BJ (cell line): ENCODE results near the gene PRR35. TPM values are rescaled to one million over a fixed set of nuclear protein-coding genes. Genes with fewer than 3 reads are reported as not detected.

Experiments used
- CTCF ChIA-PET: fragments of 350-600 bp; formaldehyde crosslinking; extraction: SDS; loops from one replicate; lab custom pipeline; 2021; ENCODE audit warnings: antibody characterized with exemption, inconsistent platforms; lab: Yijun Ruan, JAX
- POLR2A ChIA-PET: fragments of 300-600 bp; sonication (Branson Sonifier 250); formaldehyde crosslinking; extraction: SDS; loops from one replicate; lab custom pipeline; 2021; ENCODE audit warnings: antibody characterized with exemption; lab: Charles Lee
- DNase-seq: peaks from one replicate; pipeline ENCODE4 v3.0.0-alpha.2; 2011; ENCODE audit warnings: low read depth
- H3K27me3 ChIP-seq: 2 replicates; pipeline ENCODE4 v1.6.0; 2011; ENCODE audit warnings: low read length; ENCODE audit not compliant: control insufficient read depth, insufficient read depth
- H3K36me3 ChIP-seq: 2 replicates; pipeline ENCODE4 v1.5.1; 2011; ENCODE audit warnings: low read length; ENCODE audit not compliant: control insufficient read depth, insufficient read depth
- H3K4me3 ChIP-seq: 2 replicates; pipeline ENCODE4 v1.5.1; 2011; ENCODE audit warnings: low read depth, mild to moderate bottlenecking, control low read depth, low read length
- polyA plus RNA-seq: library from polyadenylated mRNA; depleted of rRNA; stranded (reverse); fragments of >200 nt; gene quantifications from 2 replicates; pipeline ENCODE4 v1.2.3, GENCODE V29; 2011
- TF ChIP-seq, protein P1 (sequence below): IDR thresholded peaks from 2 replicates; pipeline ENCODE4 v1.5.1; 2011; ENCODE audit warnings: low read depth, mild to moderate bottlenecking, control low read depth, inconsistent platforms, low read length, moderate library complexity; ENCODE audit not compliant: insufficient read depth

Gene PRR35
- polyA plus RNA-seq, 1 experiment, result not detected

DNA sequence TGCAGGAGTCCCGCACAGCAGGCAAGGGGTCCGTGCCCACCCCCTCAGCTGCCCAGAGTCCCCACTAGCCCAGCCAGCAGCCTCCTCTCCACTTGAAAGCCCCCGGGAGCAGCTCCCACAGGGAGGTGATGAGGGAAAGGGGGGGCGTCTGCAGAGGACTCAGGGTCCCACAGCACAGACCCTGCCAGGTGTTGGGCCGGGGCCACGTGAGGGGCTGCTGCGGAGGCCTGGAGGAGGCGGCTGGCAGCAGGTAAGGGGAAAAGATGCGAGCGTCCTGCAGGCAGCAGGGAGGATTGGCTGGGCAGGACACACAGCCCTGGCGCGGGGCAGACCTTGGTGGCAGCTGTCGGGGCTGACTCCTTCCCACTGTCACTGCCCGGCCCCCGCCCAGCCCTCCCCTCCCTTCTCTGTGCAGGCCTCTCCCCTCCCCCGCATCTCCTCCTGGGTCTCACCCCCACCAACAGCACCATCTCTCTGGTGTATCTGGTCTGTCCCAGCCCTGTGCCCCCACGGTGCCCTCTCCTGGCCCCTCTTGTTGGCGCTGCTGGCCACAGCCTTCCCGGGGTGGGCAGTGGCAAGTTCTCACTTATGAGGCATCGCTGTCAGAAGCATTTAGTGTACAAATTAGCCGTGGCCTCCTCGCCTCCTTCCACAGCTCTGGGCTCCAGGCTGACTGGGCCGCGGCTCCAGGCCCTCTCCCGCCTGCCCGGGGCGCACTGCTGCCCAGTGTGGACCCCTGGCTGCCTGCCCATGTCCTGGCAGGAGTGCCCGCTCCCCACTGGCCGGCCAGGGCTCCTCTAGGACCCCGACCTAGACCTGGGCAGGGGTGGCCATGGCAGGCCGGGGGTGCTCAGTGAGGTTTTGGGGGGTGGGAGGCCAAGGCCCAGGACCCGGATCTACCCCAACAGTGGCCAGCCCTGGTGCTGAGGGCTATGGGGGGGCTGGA lies 4.4 kb upstream of the PRR35 start:
- peaks cover 5% of the 10 kb centered on the region for H3K27me3 ChIP-seq
- TF ChIP-seq, protein P1, sequence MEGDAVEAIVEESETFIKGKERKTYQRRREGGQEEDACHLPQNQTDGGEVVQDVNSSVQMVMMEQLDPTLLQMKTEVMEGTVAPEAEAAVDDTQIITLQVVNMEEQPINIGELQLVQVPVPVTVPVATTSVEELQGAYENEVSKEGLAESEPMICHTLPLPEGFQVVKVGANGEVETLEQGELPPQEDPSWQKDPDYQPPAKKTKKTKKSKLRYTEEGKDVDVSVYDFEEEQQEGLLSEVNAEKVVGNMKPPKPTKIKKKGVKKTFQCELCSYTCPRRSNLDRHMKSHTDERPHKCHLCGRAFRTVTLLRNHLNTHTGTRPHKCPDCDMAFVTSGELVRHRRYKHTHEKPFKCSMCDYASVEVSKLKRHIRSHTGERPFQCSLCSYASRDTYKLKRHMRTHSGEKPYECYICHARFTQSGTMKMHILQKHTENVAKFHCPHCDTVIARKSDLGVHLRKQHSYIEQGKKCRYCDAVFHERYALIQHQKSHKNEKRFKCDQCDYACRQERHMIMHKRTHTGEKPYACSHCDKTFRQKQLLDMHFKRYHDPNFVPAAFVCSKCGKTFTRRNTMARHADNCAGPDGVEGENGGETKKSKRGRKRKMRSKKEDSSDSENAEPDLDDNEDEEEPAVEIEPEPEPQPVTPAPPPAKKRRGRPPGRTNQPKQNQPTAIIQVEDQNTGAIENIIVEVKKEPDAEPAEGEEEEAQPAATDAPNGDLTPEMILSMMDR, result no peak
- POLR2A ChIA-PET, result no interaction called here
- H3K4me3 ChIP-seq, result no peak overlapping the region
- CTCF ChIA-PET, result interaction anchor here (0.7 to 1.2 kb wide), 2 partner anchors 12 to 13 kb away, joined by 3 read pairs; no protein-coding TSS in a partner anchor
- DNase-seq, result no peak
- H3K36me3 ChIP-seq, result peaks cover 9% of the 10 kb centered on the region

DNA sequence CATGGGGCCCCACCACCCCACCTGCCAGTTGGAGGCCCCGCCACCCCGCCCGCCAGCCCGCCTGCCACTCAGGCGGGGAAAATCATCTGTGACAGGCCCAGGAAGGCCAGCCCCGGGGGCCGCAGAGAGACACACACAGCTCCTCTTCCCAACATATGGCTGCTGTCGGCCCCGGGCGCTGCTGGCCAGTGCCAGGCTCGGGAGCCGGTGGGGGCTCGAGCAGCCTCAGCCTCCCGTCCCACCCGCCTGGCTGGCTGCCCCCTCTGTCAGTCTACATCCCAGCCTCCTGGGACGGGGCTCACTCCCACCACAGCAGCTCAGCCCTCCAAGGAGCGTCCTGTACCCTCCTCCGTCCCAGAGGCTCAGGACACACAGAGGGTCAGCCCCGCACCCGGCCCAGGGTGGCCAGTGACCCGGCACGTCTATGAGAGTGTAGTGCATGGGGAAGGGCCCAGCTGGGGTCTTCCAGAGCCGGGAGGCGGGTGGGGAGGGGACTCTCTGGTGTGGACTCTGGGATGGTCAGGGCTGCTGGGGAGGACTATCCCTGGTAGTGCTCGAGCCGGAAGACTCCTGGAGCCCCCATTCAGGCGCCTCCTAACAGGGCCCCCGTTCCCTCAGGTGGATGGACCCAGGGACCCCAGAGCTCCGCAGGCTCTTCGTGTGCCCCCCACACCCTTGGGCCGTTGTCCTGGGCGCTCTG lies 3.6 kb upstream of the PRR35 start:
- Histone ChIP-seq H3K27me3 (peaks cover 8% of the 10 kb centered on the region), H3K36me3 (peaks cover 7% of the 10 kb centered on the region), H3K4me3 (no peak overlapping the region)
- CTCF ChIA-PET, result interaction anchor here (1.2 kb wide), 1 partner anchor 12 kb away, joined by 3 read pairs; no protein-coding TSS in a partner anchor
- no peak for DNase-seq
- TF ChIP-seq, protein P1, result no peak
- POLR2A ChIA-PET, result no interaction called here

DNA sequence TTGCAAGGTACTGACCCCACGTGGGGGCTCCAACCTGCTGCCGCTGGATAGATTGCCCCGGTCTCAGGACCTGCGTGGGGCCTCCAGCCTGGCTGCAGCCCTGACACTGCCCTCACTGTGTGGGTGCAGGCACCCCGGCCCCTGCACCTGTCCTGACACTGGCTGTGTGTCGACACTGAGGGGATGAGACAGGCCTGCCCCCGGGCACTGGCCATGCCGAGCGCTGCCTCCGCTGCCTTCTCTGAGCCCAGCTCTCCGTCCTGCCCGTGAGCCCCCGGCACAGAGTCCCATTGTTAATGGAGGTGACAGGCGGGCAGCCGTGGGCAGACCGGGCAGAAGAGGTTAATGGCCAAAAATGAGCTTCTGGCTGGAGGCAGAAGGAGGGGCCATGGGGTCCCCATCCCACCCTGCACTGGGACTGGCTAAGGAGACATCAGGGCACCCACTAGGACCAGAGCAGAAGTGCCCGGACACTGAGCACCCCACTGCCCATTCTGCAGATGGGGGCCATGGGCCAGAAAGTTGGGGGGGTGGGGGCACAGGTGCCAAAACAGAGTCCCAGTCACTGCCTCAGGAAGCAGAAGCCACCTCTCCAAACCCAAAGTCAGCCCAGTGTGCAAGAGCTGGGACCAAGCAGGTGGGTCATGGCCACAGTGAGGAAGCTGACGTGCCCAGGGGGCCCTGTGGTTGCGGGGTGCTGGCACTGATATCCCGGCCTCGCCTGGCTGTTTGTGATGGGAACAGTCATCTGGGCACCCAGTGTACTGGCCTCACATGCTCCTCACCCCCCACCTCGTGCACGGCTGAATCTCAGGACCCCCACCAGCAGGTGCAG lies 2.5 kb upstream of the PRR35 start:
- ChIA-PET POLR2A (no interaction called here), CTCF (no interaction called here)
- no peak for DNase-seq
- Histone ChIP-seq H3K27me3 (peaks cover 13% of the 10 kb centered on the region), H3K36me3 (peaks cover 4% of the 10 kb centered on the region; the same call in 1 of the 2 replicates), H3K4me3 (no peak overlapping the region)
- TF ChIP-seq, protein P1, result no peak

DNA sequence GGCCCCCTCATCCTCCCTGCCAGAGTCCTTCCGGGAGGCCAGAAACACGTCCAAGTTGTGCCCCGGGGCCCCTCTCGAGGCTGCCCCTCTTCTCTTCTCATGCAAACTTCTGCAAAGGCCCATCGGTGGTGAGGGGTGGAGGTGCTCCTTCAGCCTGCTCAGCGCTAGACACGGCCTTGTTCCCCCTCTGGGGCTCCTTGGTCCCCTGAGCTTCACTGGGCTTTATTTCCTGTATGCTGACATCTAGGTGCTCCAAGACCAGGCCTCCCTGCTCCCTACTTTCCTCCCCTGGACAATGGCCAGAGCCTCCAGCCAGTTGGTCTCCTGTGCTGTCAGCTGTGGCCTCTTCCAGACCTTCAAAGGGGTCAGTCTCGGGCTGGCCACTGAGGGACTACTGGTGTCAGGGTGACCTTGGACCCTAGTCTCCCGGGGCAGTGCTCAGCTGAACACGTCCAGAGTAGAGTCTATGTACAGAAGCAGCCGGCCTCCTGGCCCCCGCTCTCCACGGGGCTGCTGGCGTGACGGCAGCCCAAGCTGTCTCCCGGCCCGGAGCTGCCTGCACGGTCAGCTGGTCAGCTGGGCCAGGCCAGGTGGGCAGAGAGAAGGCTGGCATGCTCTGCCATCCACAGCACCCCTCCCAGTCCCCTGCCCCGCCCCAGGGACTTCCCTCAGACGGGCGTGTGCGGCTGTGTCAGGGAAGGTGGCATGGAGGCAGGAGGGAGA lies 1.7 kb upstream of the PRR35 start:
- ChIA-PET CTCF (interaction anchor here (1.1 kb wide), 1 partner anchor 15 kb away, joined by 3 read pairs; no protein-coding TSS in a partner anchor), POLR2A (no interaction called here)
- Histone ChIP-seq H3K36me3 (peaks cover 1% of the 10 kb centered on the region; the same call in 1 of the 2 replicates), H3K27me3 (peaks cover 13% of the 10 kb centered on the region), H3K4me3 (no peak overlapping the region)
- no peak for DNase-seq
- TF ChIP-seq, protein P1, result no peak
